GM12874 (cell line): ENCODE measurements around the gene PLXNA2.

Experiments used
- CTCF ChIP-seq: IDR thresholded peaks from 2 replicates; pipeline ENCODE4 v1.5.1; 2011; ENCODE audit warnings: low read depth, mild to moderate bottlenecking, control low read depth, low read length, moderate library complexity; ENCODE audit not compliant: insufficient read depth

PLXNA2 gene

DNA sequence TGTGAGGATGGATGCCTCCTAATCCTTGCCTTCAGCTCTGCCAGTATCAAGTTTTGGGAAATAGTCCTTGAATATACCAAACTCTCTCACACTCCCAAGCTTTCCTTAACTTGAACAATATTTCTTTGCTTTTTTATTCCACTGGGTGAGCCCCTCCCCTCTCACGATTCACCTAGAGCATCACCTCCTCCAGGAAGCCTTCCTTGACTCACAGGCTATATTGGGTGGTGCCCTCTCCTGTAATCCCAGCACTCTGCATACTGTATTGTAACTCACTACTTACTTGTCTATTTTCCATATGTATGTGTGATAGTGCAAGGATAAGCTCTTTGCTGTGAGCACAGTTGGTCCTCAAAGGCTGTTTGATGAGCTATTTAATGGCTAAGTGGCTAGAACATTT lies 114.7 kb downstream of the PLXNA2 start:
- no peak for TF ChIP-seq CTCF

DNA sequence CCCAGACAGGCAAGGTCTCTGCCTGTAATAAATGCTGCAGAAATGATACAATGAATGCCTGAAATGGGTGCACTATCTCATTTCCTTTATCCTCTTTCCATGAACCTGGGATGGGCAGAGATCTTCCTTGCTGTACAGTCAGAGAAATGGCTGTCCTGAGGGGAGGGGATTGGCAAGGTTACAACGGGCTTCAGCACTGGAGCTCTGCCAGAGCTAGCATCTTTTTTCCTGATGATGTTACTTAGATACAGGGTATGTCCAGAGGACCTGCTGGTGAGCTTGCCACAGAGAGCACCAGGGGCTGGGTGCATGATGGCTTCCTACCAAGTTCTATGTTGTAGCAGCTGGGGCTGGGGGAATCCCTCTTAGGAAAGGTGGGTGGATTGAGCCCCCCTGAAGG lies 115.1 kb downstream of the PLXNA2 start:
- TF ChIP-seq CTCF, result no peak

GRCh38 chr1:208127792-208128529 lies 116.2 kb downstream of the PLXNA2 start:
- TF ChIP-seq CTCF, result no peak

- no peak for TF ChIP-seq CTCF
Observed at GRCh38 chr1:208127284-208127683, 116.9 kb downstream of the PLXNA2 start.

- TF ChIP-seq CTCF, result no peak
Observed at GRCh38 chr1:208126108-208126507, 118.1 kb downstream of the PLXNA2 start.

GRCh38 chr1:208122612-208123358 lies 121.4 kb downstream of the PLXNA2 start:
- TF ChIP-seq CTCF, result no peak

- no peak for TF ChIP-seq CTCF
Observed at GRCh38 chr1:208121813-208122364, 122.3 kb downstream of the PLXNA2 start.
